GM18870 (cell line): Measurements from ENCODE around the gene ERICH6.

Experiments used
- ATAC-seq: cut with Tn5 transposase; IDR thresholded peaks from one replicate; pipeline ENCODE4 v1.9.1; 2021; ENCODE audit warnings: moderate library complexity; ENCODE audit not compliant: unreplicated experiment

Gene ERICH6

GRCh38 chr3:150703756-150704344 lies at the start of gene ERICH6:
TSS of gene ERICH6 (minus strand) at chr3:150703920. CDS start at chr3:150703898, 22 bp downstream.
- ATAC-seq, result peak; percentile 92

- ATAC-seq, result no peak
Observed at GRCh38 chr3:150751781-150752263, 48.1 kb upstream of the ERICH6 start.

GRCh38 chr3:150749255-150749654 lies 45.5 kb upstream of the ERICH6 start:
- ATAC-seq, result no peak

GRCh38 chr3:150748684-150749047 lies 44.9 kb upstream of the ERICH6 start:
- no peak for ATAC-seq

- ATAC-seq, result no peak
Observed at GRCh38 chr3:150747886-150748683, 44.4 kb upstream of the ERICH6 start.

GRCh38 chr3:150746791-150747590 lies 43.3 kb upstream of the ERICH6 start:
- ATAC-seq, result no peak

- ATAC-seq, result no peak
Observed at GRCh38 chr3:150745832-150746231, 42.1 kb upstream of the ERICH6 start.

GRCh38 chr3:150744919-150745211 lies 41.1 kb upstream of the ERICH6 start:
- no peak for ATAC-seq

GRCh38 chr3:150744041-150744918 lies 40.6 kb upstream of the ERICH6 start:
- ATAC-seq, result no peak

GRCh38 chr3:150743508-150743907 lies 39.8 kb upstream of the ERICH6 start:
- ATAC-seq, result no peak

GRCh38 chr3:150742679-150743078 lies 39.0 kb upstream of the ERICH6 start:
- ATAC-seq, result no peak

GRCh38 chr3:150742141-150742523 lies 38.4 kb upstream of the ERICH6 start:
- no peak for ATAC-seq

- ATAC-seq, result no peak
Observed at GRCh38 chr3:150741497-150742140, 37.9 kb upstream of the ERICH6 start.

GRCh38 chr3:150740733-150741496 lies 37.2 kb upstream of the ERICH6 start:
- no peak for ATAC-seq

GRCh38 chr3:150739877-150740645 lies 36.3 kb upstream of the ERICH6 start:
- ATAC-seq, result peak; percentile 5

- peak; percentile 42 for ATAC-seq
Observed at GRCh38 chr3:150739200-150739863, 35.6 kb upstream of the ERICH6 start.

GRCh38 chr3:150738688-150739087 lies 35.0 kb upstream of the ERICH6 start:
- no peak for ATAC-seq
